HepG2 (cell line): Measurements from ENCODE around the gene FKBP1B. TPM values are rescaled to one million over a fixed set of nuclear protein-coding genes. Genes with fewer than 3 reads are reported as not detected.

Experiments used
- FOXK1 ChIP-seq: sonication (generic); formaldehyde crosslinking; IDR thresholded peaks from 2 replicates; pipeline ENCODE4 v1.4.0; 2020; ENCODE audit warnings: low read depth, missing genetic modification reagents, borderline replicate concordance
- HIVEP1 ChIP-seq: sonication (generic); formaldehyde crosslinking; IDR thresholded peaks from 2 replicates; pipeline ENCODE4 v1.4.0; 2020; ENCODE audit warnings: mild to moderate bottlenecking, missing genetic modification reagents
- JUNB ChIP-seq: sonication (generic); formaldehyde crosslinking; IDR thresholded peaks from 2 replicates; pipeline ENCODE4 v1.8.0; 2022; ENCODE audit warnings: missing genetic modification reagents, mild to moderate bottlenecking, borderline replicate concordance
- NFIB ChIP-seq: sonication (generic); formaldehyde crosslinking; IDR thresholded peaks from 2 replicates; pipeline ENCODE4 v1.9.0; 2021; ENCODE audit warnings: missing genetic modification reagents, mild to moderate bottlenecking, borderline replicate concordance
- NR3C1 ChIP-seq: sonication (generic); formaldehyde crosslinking; IDR thresholded peaks from 2 replicates; pipeline ENCODE4 v1.4.0; 2020; ENCODE audit warnings: missing genetic modification reagents
- RXRA ChIP-seq: sonication (generic); formaldehyde crosslinking; IDR thresholded peaks from 2 replicates; pipeline ENCODE4 v1.5.1; 2020; ENCODE audit warnings: missing genetic modification reagents
- SAP130 ChIP-seq: IDR thresholded peaks from 2 replicates; pipeline ENCODE4 v1.6.1; 2016; ENCODE audit warnings: low read depth
- SNAPC4 ChIP-seq: sonication (generic); formaldehyde crosslinking; IDR thresholded peaks from 2 replicates; pipeline ENCODE4 v1.4.0; 2020; ENCODE audit warnings: mild to moderate bottlenecking, missing genetic modification reagents
- SRSF9 ChIP-seq: fragments of 200-400 bp; formaldehyde crosslinking; IDR thresholded peaks from 2 replicates; pipeline ENCODE4 v1.6.1; 2018; ENCODE audit warnings: borderline replicate concordance, mild to moderate bottlenecking, low read depth, low read length; ENCODE audit not compliant: insufficient read depth, poor library complexity, severe bottlenecking
- STAT5B ChIP-seq: sonication (generic); formaldehyde crosslinking; IDR thresholded peaks from 2 replicates; pipeline ENCODE4 v1.4.0; 2020; ENCODE audit warnings: missing genetic modification reagents
- ZNF282 ChIP-seq: fragments of 450-650 bp; IDR thresholded peaks from 2 replicates; pipeline ENCODE4 v1.6.1; 2018; ENCODE audit not compliant: partially characterized antibody
- ZNF354B ChIP-seq: sonication (generic); formaldehyde crosslinking; IDR thresholded peaks from 2 replicates; pipeline ENCODE4 v1.8.0; 2022; ENCODE audit warnings: mild to moderate bottlenecking, missing genetic modification reagents
- ZNF468 ChIP-seq: sonication (generic); formaldehyde crosslinking; IDR thresholded peaks from 2 replicates; pipeline ENCODE4 v1.8.0; 2022; ENCODE audit warnings: mild to moderate bottlenecking, moderate library complexity, missing genetic modification reagents
- ZNF556 ChIP-seq: sonication (generic); formaldehyde crosslinking; IDR thresholded peaks from 2 replicates; pipeline ENCODE4 v1.4.0; 2020; ENCODE audit warnings: mild to moderate bottlenecking, missing genetic modification reagents, borderline replicate concordance
- ZNF766 ChIP-seq: sonication (generic); formaldehyde crosslinking; IDR thresholded peaks from 2 replicates; pipeline ENCODE4 v1.5.0; 2020; ENCODE audit warnings: missing genetic modification reagents, borderline replicate concordance
- ZSCAN25 ChIP-seq: sonication (generic); formaldehyde crosslinking; IDR thresholded peaks from 2 replicates; pipeline ENCODE4 v1.8.0; 2022; ENCODE audit warnings: mild to moderate bottlenecking, missing genetic modification reagents
- polyA plus RNA-seq, 8 experiments: library from polyadenylated mRNA; depleted of rRNA in 3 of 8; stranded (reverse) in 7 of 8; unstranded in 1 of 8; fragments of >200 nt; fragmentation: Illumina TruSeq in 4 of 8; extraction: Trizol in 4 of 8; gene quantifications; 2 replicates each; pipeline versions ENCODE4 v1.2.1 to v1.2.3, GENCODE V29; 2011 to 2016; ENCODE audit warnings: low read depth in 4 of 8, missing spikeins in 1 of 8, mixed read lengths in 1 of 8; ENCODE audit not compliant: insufficient read depth in 1 of 8
- total RNA-seq, 5 experiments: library from RNA; depleted of rRNA; stranded (reverse); fragments of >200 nt; fragmentation: Illumina TruSeq; extraction: Trizol; gene quantifications; 2 replicates each; pipeline ENCODE4 v1.2.3, GENCODE V29; 2016; ENCODE audit warnings: low read depth in 1 of 5
- TF ChIP-seq, protein P1 (sequence below): sonication (generic); formaldehyde crosslinking; IDR thresholded peaks from 2 replicates; pipeline ENCODE4 v1.4.0; 2020; ENCODE audit warnings: mild to moderate bottlenecking, missing genetic modification reagents, borderline replicate concordance
- TF ChIP-seq, protein P2 (sequence below): IDR thresholded peaks from 2 replicates; pipeline ENCODE4 v1.6.1; 2016; ENCODE audit warnings: missing compliant biosample characterization, missing genetic modification reagents, borderline replicate concordance

FKBP1B gene
- total and polyA plus RNA-seq, 2 of the 13 experiments (the other 11 are each of a cell fraction or from before 2014, with no cell fraction given), result 35.2 to 96.3 TPM

DNA sequence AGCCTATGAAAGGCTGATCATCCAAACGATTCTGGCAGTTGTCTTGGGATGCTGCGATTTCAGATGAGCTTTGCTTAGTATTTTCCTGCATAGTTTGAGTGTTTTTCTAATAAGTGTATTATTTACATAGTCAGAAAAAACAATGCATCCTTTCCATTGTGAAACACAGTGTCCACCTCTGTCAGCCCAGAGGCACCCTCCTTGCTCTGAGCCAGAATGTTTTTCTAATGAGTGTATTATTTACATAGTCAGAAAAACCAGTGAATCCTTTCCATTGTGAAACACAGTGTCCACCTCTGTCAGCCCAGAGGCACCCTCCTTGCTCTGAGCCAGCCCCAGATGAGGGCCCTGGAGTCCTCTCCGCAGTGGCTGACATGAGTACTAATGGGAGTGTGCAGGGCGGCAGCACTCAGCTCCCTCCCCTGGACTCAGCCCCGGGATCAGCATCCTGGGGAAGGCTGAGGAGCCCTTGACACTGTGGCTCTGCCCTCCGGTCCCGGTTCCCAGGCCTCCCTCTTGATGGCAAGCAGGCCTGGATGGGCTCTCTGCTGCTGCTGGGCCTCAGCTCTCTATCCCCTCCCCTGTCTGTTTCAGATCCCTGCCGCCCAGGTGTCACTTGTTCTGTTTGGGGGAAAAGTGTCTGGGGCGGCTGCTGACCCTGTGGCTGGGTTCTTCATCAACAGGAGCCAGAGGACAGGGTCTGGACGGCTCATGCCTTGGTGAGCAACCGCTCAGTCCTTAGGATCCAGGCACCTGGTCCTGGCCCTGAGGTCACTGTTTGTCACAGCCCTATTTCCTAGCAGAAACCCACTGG, 33.8 kb upstream of the FKBP1B start (continued):
- TF ChIP-seq HIVEP1 (CRISPR knock-in tag), result peak; percentile 32; the same call in 1 of the 2 replicates
- 0 out of 2 replicates have a peak, but pooled peaks have one; percentile 47 for TF ChIP-seq RXRA (CRISPR knock-in tag)
- no peak for TF ChIP-seq NFIB (CRISPR knock-in tag)
- TF ChIP-seq FOXK1 (CRISPR knock-in tag), result peak; percentile 60; the same call in 1 of the 2 replicates
- peak; percentile 91; the same call in 1 of the 2 replicates for TF ChIP-seq JUNB
- TF ChIP-seq STAT5B, result 0 out of 2 replicates have a peak, but pooled peaks have one; percentile 14
- TF ChIP-seq ZNF766 (CRISPR knock-in tag), result 0 out of 2 replicates have a peak, but pooled peaks have one; percentile 22
- TF ChIP-seq SAP130, result peak; percentile 86
- no peak for TF ChIP-seq ZNF468 (CRISPR knock-in tag)
- TF ChIP-seq NR3C1, result no peak
- TF ChIP-seq ZSCAN25 (CRISPR knock-in tag), result 0 out of 2 replicates have a peak, but pooled peaks have one; percentile 40
- TF ChIP-seq, protein P1, sequence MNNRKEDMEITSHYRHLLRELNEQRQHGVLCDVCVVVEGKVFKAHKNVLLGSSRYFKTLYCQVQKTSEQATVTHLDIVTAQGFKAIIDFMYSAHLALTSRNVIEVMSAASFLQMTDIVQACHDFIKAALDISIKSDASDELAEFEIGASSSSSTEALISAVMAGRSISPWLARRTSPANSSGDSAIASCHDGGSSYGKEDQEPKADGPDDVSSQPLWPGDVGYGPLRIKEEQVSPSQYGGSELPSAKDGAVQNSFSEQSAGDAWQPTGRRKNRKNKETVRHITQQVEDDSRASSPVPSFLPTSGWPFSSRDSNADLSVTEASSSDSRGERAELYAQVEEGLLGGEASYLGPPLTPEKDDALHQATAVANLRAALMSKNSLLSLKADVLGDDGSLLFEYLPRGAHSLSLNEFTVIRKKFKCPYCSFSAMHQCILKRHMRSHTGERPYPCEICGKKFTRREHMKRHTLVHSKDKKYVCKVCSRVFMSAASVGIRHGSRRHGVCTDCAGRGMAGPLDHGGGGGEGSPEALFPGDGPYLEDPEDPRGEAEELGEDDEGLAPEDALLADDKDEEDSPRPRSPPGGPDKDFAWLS (CRISPR knock-in tag), result no peak
- no peak for TF ChIP-seq SRSF9
- no peak for TF ChIP-seq ZNF354B (CRISPR knock-in tag)
- TF ChIP-seq, protein P2, sequence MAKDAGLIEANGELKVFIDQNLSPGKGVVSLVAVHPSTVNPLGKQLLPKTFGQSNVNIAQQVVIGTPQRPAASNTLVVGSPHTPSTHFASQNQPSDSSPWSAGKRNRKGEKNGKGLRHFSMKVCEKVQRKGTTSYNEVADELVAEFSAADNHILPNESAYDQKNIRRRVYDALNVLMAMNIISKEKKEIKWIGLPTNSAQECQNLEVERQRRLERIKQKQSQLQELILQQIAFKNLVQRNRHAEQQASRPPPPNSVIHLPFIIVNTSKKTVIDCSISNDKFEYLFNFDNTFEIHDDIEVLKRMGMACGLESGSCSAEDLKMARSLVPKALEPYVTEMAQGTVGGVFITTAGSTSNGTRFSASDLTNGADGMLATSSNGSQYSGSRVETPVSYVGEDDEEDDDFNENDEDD, result peak; percentile 25; the same call in 1 of the 2 replicates
- TF ChIP-seq SNAPC4 (CRISPR knock-in tag), result peak; percentile 59; the same call in 1 of the 2 replicates
- TF ChIP-seq ZNF556 (CRISPR knock-in tag), result peak; percentile 69; the same call in 1 of the 2 replicates
- no peak for TF ChIP-seq ZNF282
